Large intestine (tissue), 3 donors: Measurements from ENCODE around the gene KIF1C. TPM values are rescaled to one million over a fixed set of nuclear protein-coding genes. Genes with fewer than 3 reads are reported as not detected.

ENCODE experiments used
- DNase-seq, 2 donors: peaks; one replicate each; pipeline versions ENCODE4 v3.0.0 to v3.0.0-alpha.2; 2013
- H3K27ac ChIP-seq: one replicate; pipeline ENCODE4 v1.5.1; 2013; ENCODE audit warnings: low read length
- H3K27me3 ChIP-seq: 2 replicates; pipeline ENCODE4 v1.6.1; 2013; ENCODE audit warnings: low read length; ENCODE audit not compliant: control insufficient read depth, insufficient read depth
- H3K36me3 ChIP-seq: 2 replicates; pipeline ENCODE4 v1.6.1; 2013; ENCODE audit warnings: low read length; ENCODE audit not compliant: control insufficient read depth, insufficient read depth
- H3K4me1 ChIP-seq: one replicate; pipeline ENCODE4 v1.6.1; 2013; ENCODE audit warnings: low read length; ENCODE audit not compliant: control insufficient read depth, insufficient read depth
- H3K4me3 ChIP-seq: one replicate; pipeline ENCODE4 v1.5.1; 2013; ENCODE audit warnings: low read length
- H3K9me3 ChIP-seq: one replicate; pipeline ENCODE4 v1.6.1; 2013; ENCODE audit warnings: mild to moderate bottlenecking, low read depth, low read length, moderate library complexity; ENCODE audit not compliant: control insufficient read depth
- WGBS: methylation state at CpG from one replicate; pipeline ENCODE4 v1.1.5; 2013; ENCODE audit warnings: low lambda C conversion rate; ENCODE audit not compliant: insufficient coverage; 5-methylcytosine and 5-hydroxymethylcytosine counted together
- polyA plus RNA-seq: library from polyadenylated mRNA; unstranded; fragments of 120-200 nt; gene quantifications from one replicate; pipeline ENCODE4 v1.2.1, GENCODE V29; 2013

The KIF1C gene
- polyA plus RNA-seq, 1 donor, result 69.2 TPM

- no peak overlapping the region for H3K27ac ChIP-seq
- no peaks in the 10 kb centered on the region for H3K27me3 ChIP-seq
- peaks cover 27% of the 10 kb centered on the region for H3K4me1 ChIP-seq
- H3K4me3 ChIP-seq, result no peak overlapping the region
- H3K9me3 ChIP-seq, result no peaks in the 10 kb centered on the region
- DNase-seq, result no peak
- no CpG with 5 or more reads among the region's 8 CpGs for WGBS
- H3K36me3 ChIP-seq, result peaks cover 17% of the 10 kb centered on the region
These were observed 42.7 kb upstream of the KIF1C start for GRCh38 chr17:4955091-4955490.

GRCh38 chr17:4956493-4957061, 41.2 kb upstream of the KIF1C start:
- Histone ChIP-seq H3K27ac (no peak overlapping the region), H3K36me3 (peaks cover 24% of the 10 kb centered on the region), H3K27me3 (no peaks in the 10 kb centered on the region), H3K4me1 (peaks cover 15% of the 10 kb centered on the region), H3K4me3 (no peak overlapping the region), H3K9me3 (no peaks in the 10 kb centered on the region)
- DNase-seq, result no peak
- no CpG with 5 or more reads among the region's 10 CpGs for WGBS

DNA sequence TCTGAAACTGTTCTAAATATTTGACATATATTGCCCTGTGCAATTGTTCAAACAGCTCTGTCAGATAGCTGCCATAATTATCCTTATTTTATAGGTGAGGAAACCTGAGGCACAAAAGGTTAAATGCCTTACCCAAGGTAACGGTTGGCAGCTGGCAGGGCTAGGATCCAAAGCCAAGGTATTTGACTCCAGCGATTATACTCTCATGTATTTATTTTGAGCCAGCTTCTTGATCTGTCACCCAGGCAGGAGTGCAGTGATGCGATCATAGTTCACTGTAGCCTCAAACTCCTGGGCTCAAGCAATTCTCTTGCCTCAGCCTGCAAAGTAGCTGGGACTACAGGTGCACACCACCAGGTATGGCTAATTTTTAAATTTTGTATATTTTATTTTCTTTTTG, 39.6 kb upstream of the KIF1C start:
- DNase-seq, result no peak
- Histone ChIP-seq H3K27ac (no peak overlapping the region), H3K4me3 (no peak overlapping the region), H3K36me3 (peaks cover 27% of the 10 kb centered on the region), H3K27me3 (no peaks in the 10 kb centered on the region), H3K4me1 (peaks cover 12% of the 10 kb centered on the region), H3K9me3 (no peaks in the 10 kb centered on the region)
- WGBS, result no CpG with 5 or more reads among the region's 3 CpGs

- peak overlapping the region; percentile 8 for H3K27ac ChIP-seq
- DNase-seq, result peak in 1 of 2 donors; percentile 65
- WGBS, result no CpG with 5 or more reads among the region's 18 CpGs
These were observed 38.3 kb upstream of the KIF1C start for GRCh38 chr17:4959261-4959965.

GRCh38 chr17:4960279-4960922, 37.3 kb upstream of the KIF1C start:
- WGBS, result no CpG with 5 or more reads among the region's 9 CpGs
- no peak for DNase-seq

More at GRCh38 chr17:4959261-4959965, 38.3 kb upstream of the KIF1C start:
- no peaks in the 10 kb centered on the region for H3K27me3 ChIP-seq
- H3K36me3 ChIP-seq, result peaks cover 27% of the 10 kb centered on the region
- peaks cover 12% of the 10 kb centered on the region for H3K4me1 ChIP-seq
- H3K9me3 ChIP-seq, result no peaks in the 10 kb centered on the region
- no peak overlapping the region for H3K4me3 ChIP-seq

DNA sequence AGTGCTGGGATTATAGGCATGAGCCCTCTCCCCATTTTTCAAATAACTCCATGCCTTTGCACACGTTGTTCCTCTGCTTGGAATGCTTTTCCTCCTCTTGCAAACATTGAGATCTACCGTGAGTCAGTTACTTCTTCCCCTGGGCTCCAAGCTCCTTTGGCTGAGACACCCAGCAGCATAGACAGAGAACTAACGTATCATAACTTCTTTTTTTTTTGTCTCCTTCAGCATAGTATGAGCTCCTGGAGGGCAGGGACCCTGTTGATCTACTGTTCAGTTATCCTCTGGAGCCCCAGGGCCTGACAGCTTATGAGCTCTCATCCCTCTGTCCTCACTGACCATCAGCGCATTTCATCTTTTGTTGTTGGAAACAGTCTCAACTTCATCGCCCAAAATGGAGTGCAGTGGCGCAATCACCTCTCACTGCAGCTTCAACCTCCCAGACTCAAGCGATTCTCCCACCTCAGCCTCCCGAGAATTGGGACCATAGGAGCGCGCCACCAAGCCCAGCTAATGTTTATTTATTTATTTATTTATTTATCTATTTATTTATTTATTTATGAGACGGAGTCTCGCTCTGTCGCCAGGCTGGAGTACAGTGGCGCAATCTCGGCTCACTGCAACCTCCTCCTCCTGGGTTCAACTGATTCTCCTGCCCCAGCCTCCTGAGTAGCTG, 32.3 kb upstream of the KIF1C start:
- WGBS, result 100% methylated on average over 3 of the region's 15 CpGs
- no peak for DNase-seq
- no peak overlapping the region for H3K4me3 ChIP-seq
- peaks cover 33% of the 10 kb centered on the region for H3K4me1 ChIP-seq
- H3K9me3 ChIP-seq, result no peaks in the 10 kb centered on the region
- no peak overlapping the region for H3K27ac ChIP-seq
- H3K27me3 ChIP-seq, result no peaks in the 10 kb centered on the region
- peaks cover 25% of the 10 kb centered on the region for H3K36me3 ChIP-seq

More at GRCh38 chr17:4960279-4960922, 37.3 kb upstream of the KIF1C start:
- Histone ChIP-seq H3K4me3 (no peak overlapping the region), H3K36me3 (peaks cover 27% of the 10 kb centered on the region), H3K4me1 (peaks cover 13% of the 10 kb centered on the region), H3K27me3 (no peaks in the 10 kb centered on the region), H3K9me3 (no peaks in the 10 kb centered on the region), H3K27ac (no peak overlapping the region)

DNA sequence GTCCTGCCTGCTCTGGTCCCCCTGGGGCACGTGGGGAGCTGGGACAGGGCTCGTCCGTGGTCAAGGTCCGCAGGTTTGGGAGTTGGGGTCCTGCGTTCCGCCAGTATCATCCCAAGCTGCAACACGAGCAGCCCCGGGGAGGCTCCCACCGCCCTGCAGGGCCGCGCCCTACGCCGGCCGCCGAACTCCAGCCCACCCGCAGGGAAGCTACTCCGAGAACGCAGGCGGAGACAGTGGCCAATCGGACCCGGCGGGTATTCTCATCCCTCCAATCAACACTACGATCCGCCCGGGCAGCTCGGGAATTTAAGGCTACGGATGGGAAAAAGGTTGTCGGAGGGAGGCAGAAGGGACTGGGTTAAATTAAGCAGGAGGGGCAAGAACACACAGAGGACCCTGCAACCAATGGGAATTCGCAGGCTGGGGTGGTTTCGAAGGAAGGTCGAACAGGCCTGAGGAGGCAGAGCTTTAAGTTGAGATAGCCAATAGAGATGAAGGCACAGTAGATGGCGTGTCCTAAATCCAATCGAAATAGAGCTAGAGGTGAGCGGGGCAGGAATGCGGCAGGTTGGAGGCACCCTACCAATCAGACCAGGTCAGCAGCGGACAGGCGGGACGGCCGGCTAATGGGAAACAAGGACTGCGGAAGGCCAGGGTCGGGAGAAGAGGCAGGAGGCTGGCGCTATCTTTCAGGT, 30.8 kb upstream of the KIF1C start:
- Histone ChIP-seq H3K4me3 (peak overlapping the region; percentile 83), H3K9me3 (no peaks in the 10 kb centered on the region), H3K36me3 (peaks cover 31% of the 10 kb centered on the region), H3K27me3 (no peaks in the 10 kb centered on the region), H3K27ac (peak overlapping the region; percentile 95), H3K4me1 (peaks cover 33% of the 10 kb centered on the region)
- peak; percentile 99 to 100 for DNase-seq
- WGBS, result no CpG with 5 or more reads among the region's 42 CpGs

DNA sequence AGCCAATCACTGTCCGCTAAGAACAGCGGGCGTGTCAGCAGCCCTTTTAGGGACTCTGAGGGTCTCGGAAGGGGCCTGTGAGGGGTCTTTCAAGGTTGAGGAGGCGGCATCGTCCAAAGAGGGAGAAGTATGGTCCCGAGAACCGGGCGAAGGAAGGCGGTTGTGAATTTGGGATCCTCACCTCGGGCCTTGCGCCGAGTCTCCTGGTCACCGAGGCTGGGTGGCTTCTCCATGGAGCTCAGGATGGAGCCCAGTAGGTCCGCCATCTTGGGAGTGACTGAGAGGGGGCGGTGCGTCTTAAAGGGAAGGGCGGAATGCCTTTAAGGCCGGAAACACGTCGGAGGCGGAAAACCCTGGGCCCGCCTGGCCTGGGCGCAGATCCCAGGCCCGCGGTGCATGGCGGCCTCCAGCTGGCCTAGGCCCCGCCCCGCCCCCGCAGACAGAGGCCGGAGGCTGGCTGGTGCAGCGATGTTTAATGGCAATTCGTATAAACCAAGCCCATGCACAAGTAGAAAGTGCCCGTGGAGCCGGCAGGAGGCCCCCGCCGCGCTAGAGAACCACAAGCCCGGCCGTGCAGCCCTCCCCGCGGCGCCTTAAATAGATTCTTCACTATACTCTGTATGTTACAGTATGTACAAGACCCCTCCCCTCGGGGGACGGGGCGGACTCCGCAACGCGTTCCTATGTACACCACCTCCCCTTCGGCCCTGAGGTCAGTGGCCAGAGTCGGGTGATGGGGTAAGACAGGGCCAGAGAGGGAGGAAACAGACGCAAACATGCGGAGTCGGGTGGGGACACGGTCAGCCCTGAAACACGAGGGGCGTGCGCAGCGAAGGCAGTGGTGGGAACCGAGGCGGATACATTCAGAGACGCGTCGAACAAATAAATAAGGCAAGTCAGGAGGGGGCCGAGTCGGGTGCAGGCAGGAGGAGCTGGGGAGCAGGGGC, 29.9 kb upstream of the KIF1C start, which contains the start of gene SPAG7:
Gene SPAG7, minus strand, starts transcription at position 279 of the 947 bp plus-strand sequence. Its CDS starts 13 bp downstream, at position 266.
- no CpG with 5 or more reads among the region's 66 CpGs for WGBS
- H3K27me3 ChIP-seq, result no peaks in the 10 kb centered on the region
- H3K36me3 ChIP-seq, result peaks cover 38% of the 10 kb centered on the region
- peak; percentile 97 to 100 for DNase-seq
- no peaks in the 10 kb centered on the region for H3K9me3 ChIP-seq
- peaks cover 33% of the 10 kb centered on the region for H3K4me1 ChIP-seq
- peak within 1 kb of the TSS; percentile 95 for H3K27ac ChIP-seq
- peak within 1 kb of the TSS; percentile 83 for H3K4me3 ChIP-seq

GRCh38 chr17:4968486-4969046, 29.2 kb upstream of the KIF1C start:
- DNase-seq, result peak in 1 of 2 donors; percentile 58
- WGBS, result no CpG with 5 or more reads among the region's 23 CpGs
- H3K4me3 ChIP-seq, result peak overlapping the region; percentile 83
- no peaks in the 10 kb centered on the region for H3K27me3 ChIP-seq
- no peaks in the 10 kb centered on the region for H3K9me3 ChIP-seq
- H3K27ac ChIP-seq, result peak overlapping the region; percentile 95
- peaks cover 33% of the 10 kb centered on the region for H3K4me1 ChIP-seq
- peaks cover 43% of the 10 kb centered on the region for H3K36me3 ChIP-seq
